CD4-positive, alpha-beta T cell (primary cell): ENCODE results near the gene SNX17. TPM values are rescaled to one million over a fixed set of nuclear protein-coding genes. Genes with fewer than 3 reads are reported as not detected.

Experiments
- ATAC-seq: fragments of 200-7000 bp; cut with Tn5 transposase; one replicate; pipeline ENCODE4 v1.10.0; 2022; ENCODE audit warnings: mild to moderate bottlenecking; ENCODE audit not compliant: poor library complexity
- CTCF ChIA-PET: fragments of 350-600 bp; sonication (Branson Sonifier 250); formaldehyde crosslinking; loops from one replicate; lab custom pipeline; 2021; ENCODE audit warnings: antibody characterized with exemption, inconsistent platforms; lab: Charles Lee
- POLR2A ChIA-PET: fragments of 350-600 bp; sonication (Branson Sonifier 250); formaldehyde crosslinking; loops from one replicate; lab custom pipeline; 2021; ENCODE audit warnings: antibody characterized with exemption, inconsistent platforms; lab: Charles Lee
- DNase-seq, 14 experiments: peaks; one replicate each; pipeline ENCODE4 v3.0.0-alpha.2; 2013 to 2020; ENCODE audit warnings: mixed read lengths in 2 of 14
- H3K27ac ChIP-seq, 2 donors: one replicate each; pipeline versions ENCODE4 v1.5.1 to v1.7.0; 2013; ENCODE audit warnings: low read length in 2 of 2, low read depth in 1 of 2, mild to moderate bottlenecking in 1 of 2
- H3K27me3 ChIP-seq, 2 experiments: 1 replicate in 1 of 2; 2 replicates in 1 of 2; pipeline versions ENCODE4 v1.6.1 to v1.7.0; 2013; ENCODE audit warnings: low read length in 2 of 2, control low read depth in 1 of 2, mild to moderate bottlenecking in 1 of 2, moderate library complexity in 1 of 2; ENCODE audit not compliant: insufficient read depth in 2 of 2, control insufficient read depth in 1 of 2
- H3K36me3 ChIP-seq: one replicate; pipeline ENCODE4 v1.6.1; 2013; ENCODE audit warnings: low read length, control low read depth; ENCODE audit not compliant: insufficient read depth
- H3K4me1 ChIP-seq: one replicate; pipeline ENCODE4 v1.6.1; 2013; ENCODE audit warnings: low read length, control low read depth; ENCODE audit not compliant: insufficient read depth
- H3K4me3 ChIP-seq: one replicate; pipeline ENCODE4 v1.5.1; 2013; ENCODE audit warnings: mild to moderate bottlenecking, low read length, moderate library complexity
- H3K9me3 ChIP-seq, 2 experiments: 1 replicate in 1 of 2; 2 replicates in 1 of 2; pipeline versions ENCODE4 v1.6.1 to v1.7.0; 2013; ENCODE audit warnings: low read length in 2 of 2, mild to moderate bottlenecking in 2 of 2, control low read depth in 1 of 2, moderate library complexity in 1 of 2; ENCODE audit not compliant: control insufficient read depth in 1 of 2, insufficient read depth in 1 of 2
- H3K27ac Mint-ChIP-seq: one replicate; pipeline ENCODE4 v1.8.0; 2020; ENCODE audit warnings: mixed read lengths
- H3K27me3 Mint-ChIP-seq: one replicate; pipeline ENCODE4 v1.8.0; 2021; ENCODE audit warnings: mixed read lengths
- H3K36me3 Mint-ChIP-seq: one replicate; pipeline ENCODE4 v1.8.0; 2021; ENCODE audit warnings: low read depth, mixed read lengths
- H3K4me1 Mint-ChIP-seq: one replicate; pipeline ENCODE4 v1.8.0; 2021; ENCODE audit warnings: low read depth, mixed read lengths
- H3K4me3 Mint-ChIP-seq: one replicate; pipeline ENCODE4 v1.8.0; 2020; ENCODE audit warnings: mild to moderate bottlenecking, mixed read lengths
- H3K9me3 Mint-ChIP-seq: one replicate; pipeline ENCODE4 v1.8.0; 2020; ENCODE audit warnings: mixed read lengths
- CTCF ChIP-seq: fragments of 200-600 bp; IDR thresholded peaks from one replicate; pipeline ENCODE4 v1.8.0; 2022; ENCODE audit warnings: antibody characterized with exemption, mild to moderate bottlenecking
- intact Hi-C, 2 experiments: fragments of 100-400 bp; cut with DNase I in 1 of 2; cut with micrococcal nuclease in 1 of 2; formaldehyde crosslinking; loops; one replicate each; pipeline versions ENCODE4 v1.15.1 to v1.9.0; 2023 to 2025; cut with DNase I, micrococcal nuclease
- total RNA-seq, 174 experiments: library from RNA in 2 of 174; stranded (reverse) in 2 of 174; gene quantifications; one replicate each; pipeline ENCODE4 v1.2.3 and lab custom pipeline; 2021 to 2026

The SNX17 gene
- total RNA-seq, 2 experiments from 2014 or later = 66.3 to 67.9 TPM

GRCh38 chr2:27408601-27409320, 38.3 kb downstream of the SNX17 start:
- Mint-ChIP-seq H3K27me3 (no peaks in the 10 kb centered on the region), H3K9me3 (no peaks in the 10 kb centered on the region), H3K4me3 (peak overlapping the region; percentile 90), H3K36me3 (peaks cover 15% of the 10 kb centered on the region), H3K27ac (peak overlapping the region; percentile 82), H3K4me1 (peaks cover 45% of the 10 kb centered on the region)
- Histone ChIP-seq H3K4me3 (peak overlapping the region; percentile 82), H3K9me3 (no peaks in the 10 kb centered on the region), H3K36me3 (peaks cover 16% of the 10 kb centered on the region), H3K27ac (peak overlapping the region; percentile 61 to 85), H3K4me1 (peaks cover 38% of the 10 kb centered on the region), H3K27me3 (no peaks in the 10 kb centered on the region)
- no peak for TF ChIP-seq CTCF
- ChIA-PET CTCF (interaction anchor here (1.0 to 2.3 kb wide), 4 partner anchors 17 to 39 kb away, joined by 3 to 12 read pairs (median 5); no protein-coding TSS in a partner anchor), POLR2A (interaction anchor here (0.6 to 2.7 kb wide), 9 partner anchors 17 to 840 kb away, joined by 3 to 59 read pairs (median 11); partner anchors contain the start of genes CCDC121, EIF2B4, GPN1 and GTF3C2)
- ATAC-seq = no peak
- intact Hi-C loops = loop anchor here (1.0 to 10.0 kb wide), 8 partner anchors 20 to 255 kb away; partner anchors contain the start of genes EIF2B4 (in 2 of the 2), SNX17 (in 2 of the 2), CCDC121 (in 1 of the 2) and GPN1 (in 1 of the 2)
- peak in 3 of 14 experiments; percentile 3 to 37 (median 15) for DNase-seq

GRCh38 chr2:27409321-27410073, 39.1 kb downstream of the SNX17 start, which contains the start of gene PPM1G:
PPM1G (minus strand) TSS chr2:27409591; CDS start chr2:27409422, 169 bp downstream.
- peaks cover 16% of the 10 kb centered on the region for H3K36me3 ChIP-seq
- Mint-ChIP-seq H3K36me3 (peaks cover 15% of the 10 kb centered on the region), H3K4me3 (peak within 1 kb of the TSS; percentile 90), H3K9me3 (no peaks in the 10 kb centered on the region), H3K4me1 (peaks cover 41% of the 10 kb centered on the region), H3K27ac (peak within 1 kb of the TSS; percentile 82), H3K27me3 (no peaks in the 10 kb centered on the region)
- DNase-seq = peak; percentile 92 to 98 (median 96)
- no peaks in the 10 kb centered on the region for H3K9me3 ChIP-seq
- CTCF ChIA-PET = interaction anchor here (0.8 to 2.3 kb wide), 6 partner anchors 18 to 274 kb away, joined by 3 to 12 read pairs (median 3); no protein-coding TSS in a partner anchor
- H3K27ac ChIP-seq = peak within 1 kb of the TSS; percentile 85 to 90
- peak within 1 kb of the TSS; percentile 82 for H3K4me3 ChIP-seq
- peaks cover 33% of the 10 kb centered on the region for H3K4me1 ChIP-seq
- POLR2A ChIA-PET = interaction anchor here (0.6 to 2.7 kb wide), 11 partner anchors 18 to 841 kb away, joined by 3 to 59 read pairs (median 8); partner anchors contain the start of genes CCDC121, EIF2B4, GPN1 and GTF3C2
- no peaks in the 10 kb centered on the region for H3K27me3 ChIP-seq
- intact Hi-C loops = loop anchor here (1.0 to 10.0 kb wide), 7 partner anchors 19 to 254 kb away; partner anchors contain the start of genes EIF2B4 (in 2 of the 2), SNX17 (in 2 of the 2), CCDC121 (in 1 of the 2) and GPN1 (in 1 of the 2)
- ATAC-seq = peak; percentile 95
- no peak for TF ChIP-seq CTCF
